ENCODE measurements around the gene MESD.

MESD gene

GRCh38 chr15:80999623-81000036, 10.0 kb upstream of the MESD start:
- no peak overlapping the region for H3K9ac ChIP-seq (ENCODE audit: low read depth, low read length)
- no peaks in the 10 kb centered on the region for H3K4me1 ChIP-seq (ENCODE audit: control insufficient read depth, insufficient read depth, low read length)
- H3K4me3 ChIP-seq (ENCODE audit: low read depth, low read length): peak overlapping the region; percentile 83
- H3K27me3 ChIP-seq (ENCODE audit: control insufficient read depth, insufficient read depth, low read length): peaks cover 22% of the 10 kb centered on the region
- H3K9me3 ChIP-seq (ENCODE audit: control insufficient read depth, insufficient read depth, low read length): no peaks in the 10 kb centered on the region
- H3K36me3 ChIP-seq (ENCODE audit: control insufficient read depth, insufficient read depth, low read length): no peaks in the 10 kb centered on the region

DNA sequence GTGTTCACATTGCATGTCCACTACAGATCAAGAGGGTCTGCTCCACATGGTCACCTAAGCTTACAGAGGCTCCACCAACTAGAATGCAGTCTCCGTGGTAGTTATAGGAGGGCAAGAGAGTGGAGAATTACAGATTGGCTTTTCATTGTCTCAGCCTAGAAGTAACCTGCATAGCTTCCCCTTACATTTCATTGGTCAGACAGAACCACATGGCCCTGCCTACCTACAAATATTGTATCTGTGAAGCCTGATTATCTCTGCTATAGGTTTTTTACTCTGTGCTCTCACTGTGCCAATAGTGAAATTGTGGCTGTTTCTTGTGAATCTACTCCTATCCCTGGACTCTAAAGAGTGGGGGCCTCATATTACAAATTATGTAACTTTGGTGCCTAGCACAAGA, 8.6 kb upstream of the MESD start:
- Histone ChIP-seq H3K36me3 (ENCODE audit: control insufficient read depth, insufficient read depth, low read length) (no peaks in the 10 kb centered on the region), H3K9ac (ENCODE audit: low read depth, low read length) (no peak overlapping the region), H3K4me1 (ENCODE audit: control insufficient read depth, insufficient read depth, low read length) (no peaks in the 10 kb centered on the region), H3K4me3 (ENCODE audit: low read depth, low read length) (no peak overlapping the region), H3K27me3 (ENCODE audit: control insufficient read depth, insufficient read depth, low read length) (peaks cover 17% of the 10 kb centered on the region), H3K9me3 (ENCODE audit: control insufficient read depth, insufficient read depth, low read length) (no peaks in the 10 kb centered on the region)

DNA sequence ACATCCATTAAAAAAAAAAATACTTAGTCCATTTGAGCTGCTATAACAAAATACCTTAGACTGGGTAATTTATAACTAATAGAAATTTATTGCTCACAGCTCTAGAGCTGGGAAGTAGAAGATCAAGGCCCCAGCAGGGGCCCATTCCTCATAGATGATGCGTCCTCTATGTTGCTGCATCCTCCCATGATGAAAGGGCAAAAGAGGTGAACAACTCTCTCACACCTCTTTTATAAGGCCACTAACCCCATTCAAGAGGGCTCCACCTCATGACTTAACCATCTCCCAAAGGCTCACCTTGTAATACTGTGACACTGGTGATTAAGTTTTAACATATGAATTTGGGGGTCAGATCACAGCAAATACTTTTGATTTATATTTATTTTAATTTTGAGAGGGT, 8.1 kb upstream of the MESD start:
- Histone ChIP-seq H3K9ac (ENCODE audit: low read depth, low read length) (no peak overlapping the region), H3K4me1 (ENCODE audit: control insufficient read depth, insufficient read depth, low read length) (no peaks in the 10 kb centered on the region), H3K36me3 (ENCODE audit: control insufficient read depth, insufficient read depth, low read length) (no peaks in the 10 kb centered on the region), H3K27me3 (ENCODE audit: control insufficient read depth, insufficient read depth, low read length) (peaks cover 14% of the 10 kb centered on the region), H3K9me3 (ENCODE audit: control insufficient read depth, insufficient read depth, low read length) (no peaks in the 10 kb centered on the region), H3K4me3 (ENCODE audit: low read depth, low read length) (no peak overlapping the region)

DNA sequence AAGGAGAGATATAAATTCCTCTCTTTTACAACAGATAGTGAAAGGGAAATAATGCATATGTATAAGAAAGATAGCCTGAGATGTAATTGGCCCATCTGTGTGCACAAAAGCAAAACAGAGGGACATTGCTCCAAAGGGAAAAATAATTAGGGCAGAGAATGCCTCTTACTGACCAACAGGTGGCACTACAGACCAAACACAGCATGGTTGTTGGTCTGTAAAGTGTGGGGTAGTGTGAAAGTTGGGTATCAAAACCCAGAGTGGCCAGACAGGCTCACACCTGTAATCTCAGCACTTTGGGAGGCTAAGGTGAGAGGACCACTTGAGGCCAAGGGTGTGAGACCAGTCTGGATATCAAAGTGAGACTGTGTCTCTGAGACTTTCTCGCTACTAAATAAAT, 6.6 kb upstream of the MESD start:
- Histone ChIP-seq H3K9me3 (ENCODE audit: control insufficient read depth, insufficient read depth, low read length) (no peaks in the 10 kb centered on the region), H3K4me3 (ENCODE audit: low read depth, low read length) (no peak overlapping the region), H3K9ac (ENCODE audit: low read depth, low read length) (no peak overlapping the region), H3K4me1 (ENCODE audit: control insufficient read depth, insufficient read depth, low read length) (peaks cover 2% of the 10 kb centered on the region), H3K36me3 (ENCODE audit: control insufficient read depth, insufficient read depth, low read length) (no peaks in the 10 kb centered on the region), H3K27me3 (ENCODE audit: control insufficient read depth, insufficient read depth, low read length) (peaks cover 11% of the 10 kb centered on the region)

DNA sequence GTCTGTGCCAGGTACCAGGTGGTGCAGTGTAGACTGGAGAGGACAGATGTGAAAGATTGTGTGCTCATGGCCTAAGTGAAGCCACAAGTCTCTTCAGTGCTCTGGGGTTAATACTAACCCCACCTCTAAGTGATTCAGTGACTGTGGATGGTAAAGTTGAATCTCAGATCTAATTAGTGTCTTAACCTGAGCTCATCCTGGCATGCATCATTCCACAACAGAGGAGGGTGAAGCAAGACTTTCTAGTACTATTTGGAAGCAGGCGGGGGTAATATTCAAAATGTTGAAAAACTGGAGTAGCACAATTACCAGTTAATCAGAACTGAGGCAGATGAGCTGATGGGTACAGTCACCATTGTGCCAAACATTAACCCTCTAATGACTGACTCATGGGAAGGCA, 2.8 kb upstream of the MESD start:
- no peaks in the 10 kb centered on the region for H3K36me3 ChIP-seq (ENCODE audit: control insufficient read depth, insufficient read depth, low read length)
- no peak overlapping the region for H3K9ac ChIP-seq (ENCODE audit: low read depth, low read length)
- H3K27me3 ChIP-seq (ENCODE audit: control insufficient read depth, insufficient read depth, low read length): no peaks in the 10 kb centered on the region

GRCh38 chr15:80992006-80992405, 2.4 kb upstream of the MESD start:
- H3K4me1 ChIP-seq (ENCODE audit: control insufficient read depth, insufficient read depth, low read length): peaks cover 10% of the 10 kb centered on the region
- no peak overlapping the region for H3K4me3 ChIP-seq (ENCODE audit: low read depth, low read length)
- no peak overlapping the region for H3K9ac ChIP-seq (ENCODE audit: low read depth, low read length)
- no peaks in the 10 kb centered on the region for H3K36me3 ChIP-seq (ENCODE audit: control insufficient read depth, insufficient read depth, low read length)
- H3K27me3 ChIP-seq (ENCODE audit: control insufficient read depth, insufficient read depth, low read length): no peaks in the 10 kb centered on the region
- H3K9me3 ChIP-seq (ENCODE audit: control insufficient read depth, insufficient read depth, low read length): no peaks in the 10 kb centered on the region

More for the DNA sequence above, 2.8 kb upstream of the MESD start:
- Histone ChIP-seq H3K4me1 (ENCODE audit: control insufficient read depth, insufficient read depth, low read length) (peaks cover 8% of the 10 kb centered on the region), H3K4me3 (ENCODE audit: low read depth, low read length) (no peak overlapping the region), H3K9me3 (ENCODE audit: control insufficient read depth, insufficient read depth, low read length) (no peaks in the 10 kb centered on the region)

GRCh38 chr15:80991421-80991820, 1.8 kb upstream of the MESD start:
- Histone ChIP-seq H3K27me3 (ENCODE audit: control insufficient read depth, insufficient read depth, low read length) (no peaks in the 10 kb centered on the region), H3K4me1 (ENCODE audit: control insufficient read depth, insufficient read depth, low read length) (peaks cover 10% of the 10 kb centered on the region), H3K9me3 (ENCODE audit: control insufficient read depth, insufficient read depth, low read length) (no peaks in the 10 kb centered on the region), H3K4me3 (ENCODE audit: low read depth, low read length) (no peak overlapping the region), H3K9ac (ENCODE audit: low read depth, low read length) (no peak overlapping the region), H3K36me3 (ENCODE audit: control insufficient read depth, insufficient read depth, low read length) (no peaks in the 10 kb centered on the region)

- H3K27me3 ChIP-seq (ENCODE audit: control insufficient read depth, insufficient read depth, low read length): no peaks in the 10 kb centered on the region
- H3K9ac ChIP-seq (ENCODE audit: low read depth, low read length): no peak overlapping the region
- H3K4me3 ChIP-seq (ENCODE audit: low read depth, low read length): no peak overlapping the region
- no peaks in the 10 kb centered on the region for H3K9me3 ChIP-seq (ENCODE audit: control insufficient read depth, insufficient read depth, low read length)
- H3K36me3 ChIP-seq (ENCODE audit: control insufficient read depth, insufficient read depth, low read length): no peaks in the 10 kb centered on the region
- peaks cover 12% of the 10 kb centered on the region for H3K4me1 ChIP-seq (ENCODE audit: control insufficient read depth, insufficient read depth, low read length)
Observed at GRCh38 chr15:80990955-80991354, 1.3 kb upstream of the MESD start.

DNA sequence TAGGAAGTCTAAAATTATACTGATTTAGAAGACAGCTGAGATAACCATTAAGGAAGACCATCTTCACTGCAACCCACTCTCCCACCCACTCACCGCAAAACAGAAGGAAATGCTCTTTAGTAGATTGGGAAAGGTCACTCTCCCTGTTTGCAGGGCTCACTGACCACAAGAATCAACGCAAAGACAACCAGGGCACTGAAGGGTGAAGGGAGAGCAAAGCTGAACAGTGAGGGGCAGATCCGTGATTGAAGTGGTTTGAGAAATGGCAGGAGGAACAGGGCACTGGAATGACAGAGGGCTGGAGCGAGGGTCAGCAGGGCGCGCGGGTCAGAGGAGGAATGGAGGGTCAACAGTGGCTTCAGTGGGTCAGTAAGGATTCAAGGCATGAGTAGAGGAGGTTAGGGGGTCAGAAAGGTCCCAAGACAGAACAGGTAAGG, 520 bp downstream of the MESD start:
- H3K27me3 ChIP-seq (ENCODE audit: control insufficient read depth, insufficient read depth, low read length): no peaks in the 10 kb centered on the region
- peak overlapping the region; percentile 99 for H3K4me3 ChIP-seq (ENCODE audit: low read depth, low read length)
- peak overlapping the region; percentile 98 for H3K9ac ChIP-seq (ENCODE audit: low read depth, low read length)
- H3K9me3 ChIP-seq (ENCODE audit: control insufficient read depth, insufficient read depth, low read length): no peaks in the 10 kb centered on the region
- peaks cover 18% of the 10 kb centered on the region for H3K4me1 ChIP-seq (ENCODE audit: control insufficient read depth, insufficient read depth, low read length)
- no peaks in the 10 kb centered on the region for H3K36me3 ChIP-seq (ENCODE audit: control insufficient read depth, insufficient read depth, low read length)

GRCh38 chr15:80988148-80988796, 1.3 kb downstream of the MESD start:
- Histone ChIP-seq H3K9ac (ENCODE audit: low read depth, low read length) (peak overlapping the region; percentile 98), H3K36me3 (ENCODE audit: control insufficient read depth, insufficient read depth, low read length) (no peaks in the 10 kb centered on the region), H3K27me3 (ENCODE audit: control insufficient read depth, insufficient read depth, low read length) (no peaks in the 10 kb centered on the region), H3K4me1 (ENCODE audit: control insufficient read depth, insufficient read depth, low read length) (peaks cover 18% of the 10 kb centered on the region), H3K4me3 (ENCODE audit: low read depth, low read length) (peak overlapping the region; percentile 99), H3K9me3 (ENCODE audit: control insufficient read depth, insufficient read depth, low read length) (no peaks in the 10 kb centered on the region)

DNA sequence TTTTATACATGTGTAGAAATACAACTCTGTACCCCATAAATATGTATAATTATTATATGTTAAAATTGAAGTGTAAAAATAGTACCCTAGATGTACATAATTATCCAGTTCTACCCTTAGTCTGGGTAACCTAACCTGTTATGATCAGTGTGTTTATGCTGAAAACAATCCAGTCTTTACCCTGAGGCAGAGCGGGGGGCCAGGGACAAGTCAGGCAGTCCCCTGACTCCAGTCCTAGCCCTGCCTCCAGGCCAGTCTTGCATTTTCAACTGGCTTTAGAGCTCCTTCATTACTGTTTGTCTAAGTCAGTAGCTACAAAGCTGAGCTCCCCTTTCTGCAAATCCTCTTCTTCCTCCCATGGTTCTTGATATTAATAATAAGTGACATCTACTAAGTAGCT, 3.1 kb downstream of the MESD start:
- no peaks in the 10 kb centered on the region for H3K9me3 ChIP-seq (ENCODE audit: control insufficient read depth, insufficient read depth, low read length)
- H3K4me1 ChIP-seq (ENCODE audit: control insufficient read depth, insufficient read depth, low read length): peaks cover 17% of the 10 kb centered on the region
- peaks cover 4% of the 10 kb centered on the region for H3K36me3 ChIP-seq (ENCODE audit: control insufficient read depth, insufficient read depth, low read length)
- H3K9ac ChIP-seq (ENCODE audit: low read depth, low read length): no peak overlapping the region
- no peaks in the 10 kb centered on the region for H3K27me3 ChIP-seq (ENCODE audit: control insufficient read depth, insufficient read depth, low read length)
- no peak overlapping the region for H3K4me3 ChIP-seq (ENCODE audit: low read depth, low read length)

- H3K27me3 ChIP-seq (ENCODE audit: control insufficient read depth, insufficient read depth, low read length): no peaks in the 10 kb centered on the region
- no peak overlapping the region for H3K9ac ChIP-seq (ENCODE audit: low read depth, low read length)
- H3K9me3 ChIP-seq (ENCODE audit: control insufficient read depth, insufficient read depth, low read length): no peaks in the 10 kb centered on the region
- peaks cover 16% of the 10 kb centered on the region for H3K4me1 ChIP-seq (ENCODE audit: control insufficient read depth, insufficient read depth, low read length)
- peaks cover 4% of the 10 kb centered on the region for H3K36me3 ChIP-seq (ENCODE audit: control insufficient read depth, insufficient read depth, low read length)
- no peak overlapping the region for H3K4me3 ChIP-seq (ENCODE audit: low read depth, low read length)
Observed at GRCh38 chr15:80985981-80986380, 3.6 kb downstream of the MESD start.

Measured in iPS-15b (cell line).